ENCODE measurements around the gene PRSS48. TPM values are rescaled to one million over a fixed set of nuclear protein-coding genes. Genes with fewer than 3 reads are reported as not detected.
"Not testable (repeated sequence)": the region's sequence is repeated elsewhere in the genome, so short reads cannot be mapped to it uniquely, and the experiment has no call there.

Gene PRSS48
- total RNA-seq, 4 donors from 2014 or later: not detected

DNA sequence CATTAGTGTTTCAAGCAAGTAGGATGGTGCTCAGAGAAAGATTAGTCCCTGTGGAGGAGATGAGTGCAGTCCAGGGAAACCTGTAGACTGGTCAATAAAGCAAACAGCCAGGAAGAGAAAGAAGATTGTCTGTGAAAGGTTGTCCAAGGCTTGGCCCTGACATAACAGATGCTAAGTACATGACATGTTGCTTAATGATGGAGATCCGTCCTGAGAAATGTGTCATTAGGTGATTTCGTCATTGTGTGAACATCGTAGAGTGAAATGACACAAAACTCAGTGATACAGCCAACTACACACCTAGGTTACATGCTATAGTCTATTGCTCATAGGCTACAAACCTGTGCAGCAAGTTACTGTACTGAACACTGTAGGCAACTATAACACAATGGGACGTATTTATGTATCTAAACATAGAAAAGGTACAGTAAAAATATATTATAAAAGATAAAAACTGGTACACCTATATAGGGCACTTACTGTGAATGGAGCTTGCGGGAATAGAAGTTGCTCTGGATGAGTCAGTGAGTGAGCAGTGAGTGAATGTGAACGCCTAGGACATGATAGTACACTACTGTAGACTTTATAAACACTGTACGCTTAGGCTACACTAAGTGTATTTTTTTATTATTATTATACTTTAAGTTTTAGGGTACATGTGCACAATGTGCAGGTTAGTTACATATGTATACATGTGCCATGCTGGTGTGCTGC is 9.0 kb upstream of the PRSS48 start:
- TF ChIP-seq POLR2A (IDR thresholded peaks at IDR 0.05): no peak
- TF ChIP-seq, protein P1, sequence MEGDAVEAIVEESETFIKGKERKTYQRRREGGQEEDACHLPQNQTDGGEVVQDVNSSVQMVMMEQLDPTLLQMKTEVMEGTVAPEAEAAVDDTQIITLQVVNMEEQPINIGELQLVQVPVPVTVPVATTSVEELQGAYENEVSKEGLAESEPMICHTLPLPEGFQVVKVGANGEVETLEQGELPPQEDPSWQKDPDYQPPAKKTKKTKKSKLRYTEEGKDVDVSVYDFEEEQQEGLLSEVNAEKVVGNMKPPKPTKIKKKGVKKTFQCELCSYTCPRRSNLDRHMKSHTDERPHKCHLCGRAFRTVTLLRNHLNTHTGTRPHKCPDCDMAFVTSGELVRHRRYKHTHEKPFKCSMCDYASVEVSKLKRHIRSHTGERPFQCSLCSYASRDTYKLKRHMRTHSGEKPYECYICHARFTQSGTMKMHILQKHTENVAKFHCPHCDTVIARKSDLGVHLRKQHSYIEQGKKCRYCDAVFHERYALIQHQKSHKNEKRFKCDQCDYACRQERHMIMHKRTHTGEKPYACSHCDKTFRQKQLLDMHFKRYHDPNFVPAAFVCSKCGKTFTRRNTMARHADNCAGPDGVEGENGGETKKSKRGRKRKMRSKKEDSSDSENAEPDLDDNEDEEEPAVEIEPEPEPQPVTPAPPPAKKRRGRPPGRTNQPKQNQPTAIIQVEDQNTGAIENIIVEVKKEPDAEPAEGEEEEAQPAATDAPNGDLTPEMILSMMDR (IDR thresholded peaks at IDR 0.05): no peak
- intact Hi-C loops (cut with DNase I; ENCODE audit: low total_unique reads): no loop called here
- H3K36me3 ChIP-seq: no peaks in the 10 kb centered on the region
- H3K27me3 ChIP-seq: no peaks in the 10 kb centered on the region
- no peak overlapping the region for H3K27ac ChIP-seq
- H3K4me3 ChIP-seq: no peak overlapping the region
- H3K4me1 ChIP-seq: no peaks in the 10 kb centered on the region
- no peak for DNase-seq
- no peaks in the 10 kb centered on the region for H3K9me3 ChIP-seq

DNA sequence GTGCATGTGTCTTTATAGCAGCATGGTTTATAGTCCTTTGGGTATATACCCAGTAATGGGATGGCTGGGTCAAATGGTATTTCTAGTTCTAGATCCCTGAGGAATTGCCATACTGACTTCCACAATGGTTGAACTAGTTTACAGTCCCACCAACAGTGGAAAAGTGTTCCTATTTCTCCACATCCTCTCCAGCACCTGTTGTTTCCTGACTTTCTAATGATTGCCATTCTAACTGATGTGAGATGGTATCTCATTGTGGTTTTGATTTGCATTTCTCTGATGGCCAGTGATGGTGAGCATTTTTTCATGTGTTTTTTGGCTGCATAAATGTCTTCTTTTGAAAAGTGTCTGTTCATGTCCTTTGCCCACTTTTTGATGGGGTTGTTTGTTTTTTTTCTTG is 8.1 kb upstream of the PRSS48 start:
- H3K4me1 ChIP-seq; H3K4me3 ChIP-seq; DNase-seq; H3K27me3 ChIP-seq; H3K36me3 ChIP-seq; H3K9me3 ChIP-seq; H3K27ac ChIP-seq; intact Hi-C loops (cut with DNase I; ENCODE audit: low total_unique reads): not testable (repeated sequence)

DNA sequence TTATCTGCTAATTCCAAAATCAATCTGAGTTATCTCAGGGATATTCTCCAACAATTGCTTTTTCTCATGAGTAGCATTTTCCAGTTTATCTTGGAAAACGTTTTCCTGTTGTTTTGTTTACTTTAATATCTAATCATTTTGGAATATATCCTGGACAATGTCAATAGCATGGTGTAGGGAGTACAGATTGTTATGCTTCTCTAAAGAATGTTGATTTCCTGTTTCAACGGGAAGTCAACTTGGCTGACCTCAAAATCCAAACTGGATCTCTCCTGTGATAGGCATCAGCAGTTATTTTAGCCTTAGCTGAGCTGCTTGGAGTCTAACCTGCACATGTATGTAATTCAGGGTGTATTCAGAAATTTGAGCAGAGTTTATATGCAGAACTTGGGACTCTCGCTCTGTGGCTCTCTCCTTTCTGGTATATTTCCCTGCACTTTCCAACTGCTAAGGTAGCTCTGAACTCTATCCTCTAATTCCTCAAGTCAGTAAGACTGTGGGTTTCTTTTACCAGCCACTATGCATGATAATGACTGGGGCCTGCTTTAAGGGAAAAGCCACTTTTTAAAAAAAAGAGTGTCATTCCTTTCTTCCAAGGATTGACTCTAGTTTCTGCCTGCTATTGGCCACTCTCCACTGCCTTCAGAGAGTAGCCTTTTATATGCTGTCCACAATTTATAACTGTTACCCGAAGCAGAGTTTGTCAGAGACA is 7.7 kb downstream of the PRSS48 start:
- no peak for TF ChIP-seq POLR2A (IDR thresholded peaks at IDR 0.05)
- TF ChIP-seq, protein P1 (IDR thresholded peaks at IDR 0.05): no peak

DNA sequence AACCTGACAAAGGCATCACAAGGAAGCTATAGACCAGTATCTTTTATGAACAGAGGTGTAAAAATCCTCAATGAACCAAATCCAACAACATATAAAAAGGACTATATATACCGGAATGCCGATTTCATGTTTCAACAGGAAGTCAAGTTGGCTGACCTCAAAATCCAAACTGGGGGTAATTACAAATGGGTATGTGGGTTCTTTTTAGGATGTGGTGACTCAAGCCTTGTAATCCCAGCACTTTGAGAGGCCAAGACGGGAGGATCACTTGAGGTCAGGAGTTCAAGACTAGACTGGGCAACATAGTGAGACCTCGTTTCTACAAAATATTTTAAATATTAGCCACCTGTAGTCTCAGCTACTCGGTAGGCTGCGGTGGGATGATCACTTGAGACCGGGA is 10.4 kb downstream of the PRSS48 start:
- TF ChIP-seq, protein P1 (IDR thresholded peaks at IDR 0.05): no peak
- no peak for TF ChIP-seq POLR2A (IDR thresholded peaks at IDR 0.05)
- intact Hi-C loops (cut with DNase I; ENCODE audit: low total_unique reads): no loop called here
- no peaks in the 10 kb centered on the region for H3K4me1 ChIP-seq
- no peak overlapping the region for H3K4me3 ChIP-seq
- H3K27ac ChIP-seq: no peak overlapping the region
- no peaks in the 10 kb centered on the region for H3K36me3 ChIP-seq
- H3K9me3 ChIP-seq: peaks cover 0 to 8% of the 10 kb centered on the region in 2 donors
- H3K27me3 ChIP-seq: no peaks in the 10 kb centered on the region
- no peak for DNase-seq

More for the DNA sequence above, 7.7 kb downstream of the PRSS48 start:
- Histone ChIP-seq H3K9me3 (peaks cover 0 to 8% of the 10 kb centered on the region in 2 donors), H3K27ac (no peak overlapping the region), H3K27me3 (no peaks in the 10 kb centered on the region), H3K4me3 (no peak overlapping the region), H3K36me3 (no peaks in the 10 kb centered on the region), H3K4me1 (no peaks in the 10 kb centered on the region)
- intact Hi-C loops (cut with DNase I; ENCODE audit: low total_unique reads): no loop called here
- DNase-seq: no peak

DNA sequence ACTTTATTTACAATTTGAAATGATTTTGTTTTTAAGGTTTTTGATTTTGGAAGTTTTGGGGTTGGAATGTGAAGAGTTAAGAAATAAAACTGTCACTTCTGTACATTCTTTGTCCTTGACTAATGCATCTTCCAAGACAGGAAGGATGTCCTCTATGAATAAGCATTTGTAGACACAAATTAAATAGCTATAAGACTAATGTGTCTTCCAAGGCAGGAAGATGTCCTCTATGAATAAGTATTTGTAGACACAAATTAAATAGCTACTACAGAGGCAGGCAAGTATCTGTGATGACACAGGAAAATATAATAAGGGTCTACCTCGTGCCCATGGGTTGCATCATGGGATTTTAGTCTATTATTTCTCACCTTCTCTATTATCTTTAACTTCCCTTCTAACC is 14.5 kb downstream of the PRSS48 start:
- Histone ChIP-seq H3K4me3 (no peak overlapping the region), H3K36me3 (no peaks in the 10 kb centered on the region), H3K27me3 (no peaks in the 10 kb centered on the region), H3K9me3 (no peaks in the 10 kb centered on the region), H3K27ac (no peak overlapping the region), H3K4me1 (no peaks in the 10 kb centered on the region)
- DNase-seq: no peak
- TF ChIP-seq, protein P1 (IDR thresholded peaks at IDR 0.05): no peak
- intact Hi-C loops (cut with DNase I; ENCODE audit: low total_unique reads): no loop called here

All from uterus (tissue), 4 donors.